Measurements from ENCODE around the gene SORCS3.

The SORCS3 gene

GRCh38 chr10:105112862-105113261, 471.8 kb downstream of the SORCS3 start:
- DNase-seq (ENCODE audit: low read depth), result no peak

- no peak for DNase-seq (ENCODE audit: low read depth)
These were observed 472.6 kb downstream of the SORCS3 start for GRCh38 chr10:105113666-105114065.

GRCh38 chr10:105121743-105122142, 480.7 kb downstream of the SORCS3 start:
- DNase-seq (ENCODE audit: low read depth), result no peak

- DNase-seq (ENCODE audit: low read depth), result no peak
These were observed 487.0 kb downstream of the SORCS3 start for GRCh38 chr10:105128111-105128510.

GRCh38 chr10:105138358-105138757, 497.3 kb downstream of the SORCS3 start:
- no peak for DNase-seq (ENCODE audit: low read depth)

- no peak for DNase-seq (ENCODE audit: low read depth)
These were observed 498.3 kb downstream of the SORCS3 start for GRCh38 chr10:105139363-105139896.

DNA sequence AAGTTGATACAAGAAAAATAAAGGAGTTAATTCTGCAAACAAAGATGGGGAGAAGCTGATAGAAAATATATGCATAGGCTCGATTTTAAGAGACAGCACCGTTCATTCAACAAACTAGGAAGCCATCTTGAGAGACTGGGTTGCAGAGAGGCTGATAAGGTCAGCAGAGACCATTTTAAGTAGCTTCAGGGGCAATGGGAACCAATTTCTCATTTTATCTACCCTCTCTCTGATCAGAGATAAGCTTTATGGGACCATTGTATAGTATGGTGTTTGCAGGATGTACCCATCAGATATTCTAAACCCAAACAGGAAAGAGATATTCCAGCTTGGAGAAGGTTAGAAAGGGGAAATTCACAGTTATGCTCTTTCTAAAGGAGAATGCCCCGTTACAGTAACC, 499.5 kb downstream of the SORCS3 start:
- no peak for DNase-seq (ENCODE audit: low read depth)

GRCh38 chr10:105145711-105146110, 504.6 kb downstream of the SORCS3 start:
- no peak for DNase-seq (ENCODE audit: low read depth)

DNA sequence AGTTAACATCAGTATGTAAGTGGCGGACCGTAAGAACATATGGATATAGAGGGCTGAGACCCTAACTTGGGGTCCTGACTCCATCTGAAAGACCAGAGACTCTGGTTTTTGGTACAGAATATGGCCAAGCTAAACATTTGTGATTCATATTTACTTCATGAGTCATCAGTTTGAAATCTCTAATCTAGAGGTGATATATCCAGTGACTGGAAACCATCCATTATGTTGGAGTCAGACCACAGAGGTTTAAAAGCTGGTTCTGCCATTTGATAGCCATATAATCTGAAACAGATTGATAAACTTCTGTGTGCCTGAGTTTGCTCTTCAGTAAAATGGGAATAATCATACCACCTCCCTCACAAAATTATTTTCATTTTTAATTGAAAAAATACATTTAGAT, 505.3 kb downstream of the SORCS3 start:
- DNase-seq (ENCODE audit: low read depth), result no peak

- no peak for DNase-seq (ENCODE audit: low read depth)
These were observed 507.4 kb downstream of the SORCS3 start for GRCh38 chr10:105148456-105148855.

GRCh38 chr10:105148921-105149320, 507.8 kb downstream of the SORCS3 start:
- peak; percentile 20 for DNase-seq (ENCODE audit: low read depth)

- DNase-seq (ENCODE audit: low read depth), result peak; percentile 69
These were observed 508.3 kb downstream of the SORCS3 start for GRCh38 chr10:105149371-105149891.

DNA sequence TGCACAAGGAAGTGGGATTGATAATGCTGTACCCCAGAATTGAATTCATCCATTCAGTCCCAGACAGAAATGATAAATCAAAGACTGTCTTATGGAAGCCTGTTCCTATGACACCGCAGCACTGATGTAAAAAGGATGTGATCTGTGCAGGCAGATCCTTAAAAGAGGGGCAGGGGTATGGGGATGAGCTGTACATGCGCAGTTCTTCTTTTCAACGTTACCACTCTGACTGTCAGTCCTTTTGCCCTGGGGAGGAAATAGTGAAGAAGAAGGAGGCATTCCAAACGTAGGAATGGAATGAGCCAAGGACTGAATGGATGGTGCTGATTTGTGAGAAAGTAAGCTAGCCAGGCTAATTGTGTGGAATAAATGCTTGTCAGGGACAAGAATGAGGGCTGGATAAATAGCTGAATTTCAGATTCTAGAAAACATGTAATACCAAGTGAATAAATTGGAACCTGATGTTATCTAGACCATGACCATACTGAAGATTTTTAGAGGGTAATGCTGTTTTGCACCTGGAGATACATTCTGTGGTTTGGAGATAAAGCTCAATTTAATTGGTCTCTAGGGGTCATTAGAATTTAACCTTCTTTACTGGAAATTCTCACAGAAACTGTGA, 509.3 kb downstream of the SORCS3 start:
- no peak for DNase-seq (ENCODE audit: low read depth)

GRCh38 chr10:105154736-105155135, 513.6 kb downstream of the SORCS3 start:
- DNase-seq (ENCODE audit: low read depth), result no peak

DNA sequence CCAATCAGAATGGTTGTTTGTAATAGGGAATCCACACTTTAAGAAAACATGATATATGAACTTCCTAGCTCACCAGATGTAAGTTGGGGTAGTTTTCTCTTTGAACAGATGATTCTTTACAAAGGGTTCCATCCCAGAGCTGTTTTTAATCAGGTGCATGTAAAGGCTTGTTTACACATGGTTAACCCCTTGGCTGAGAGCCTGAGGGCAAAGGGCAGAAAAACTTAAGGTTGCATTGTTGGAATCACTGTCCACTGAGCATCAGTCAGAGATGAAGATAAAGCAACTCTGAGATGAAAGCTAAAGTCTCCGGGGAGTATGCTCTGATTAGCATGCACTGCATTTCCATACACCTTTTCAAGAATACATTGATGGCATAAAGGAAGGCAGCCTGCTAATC, 518.2 kb downstream of the SORCS3 start:
- DNase-seq (ENCODE audit: low read depth), result no peak

DNA sequence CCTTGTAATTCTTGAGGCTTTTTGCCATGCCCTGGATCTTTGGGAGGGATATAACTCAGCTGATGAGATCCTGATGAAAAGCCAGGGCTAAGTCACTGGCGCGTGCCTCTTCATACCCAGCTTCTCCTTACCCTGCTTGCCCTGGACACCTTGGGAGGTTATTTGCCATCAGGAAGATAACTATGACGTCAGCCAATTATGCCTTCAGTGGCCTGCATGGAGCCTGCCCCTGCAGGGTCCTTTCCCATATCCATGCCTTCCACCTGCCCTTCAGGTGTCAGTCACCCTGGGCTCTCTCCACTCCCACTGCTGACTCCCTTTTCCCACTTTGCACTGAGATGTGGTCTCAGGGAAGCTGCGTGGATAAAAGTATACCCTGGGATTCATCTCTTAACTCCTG, 520.1 kb downstream of the SORCS3 start:
- no peak for DNase-seq (ENCODE audit: low read depth)

- no peak for DNase-seq (ENCODE audit: low read depth)
These were observed 520.7 kb downstream of the SORCS3 start for GRCh38 chr10:105161767-105162166.

DNA sequence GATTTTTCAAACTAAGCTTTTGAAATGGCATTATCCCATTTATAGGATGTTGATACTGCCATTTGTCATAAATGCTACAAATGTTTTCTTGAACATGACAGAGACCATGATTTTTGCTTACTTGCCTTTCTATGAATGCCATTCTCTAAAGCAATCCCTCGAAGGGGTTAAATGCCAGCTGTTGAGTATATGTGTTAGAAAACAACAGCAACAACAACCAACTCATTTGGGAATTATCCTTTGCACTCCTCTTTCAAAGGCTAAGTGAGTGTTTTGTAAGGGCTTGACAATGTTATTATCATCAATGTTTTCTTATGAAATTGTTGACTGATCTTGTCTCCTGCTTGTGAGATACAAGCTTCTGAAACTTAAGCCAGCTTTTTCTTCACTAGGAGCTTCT, 529.4 kb downstream of the SORCS3 start:
- no peak for DNase-seq (ENCODE audit: low read depth)

DNA sequence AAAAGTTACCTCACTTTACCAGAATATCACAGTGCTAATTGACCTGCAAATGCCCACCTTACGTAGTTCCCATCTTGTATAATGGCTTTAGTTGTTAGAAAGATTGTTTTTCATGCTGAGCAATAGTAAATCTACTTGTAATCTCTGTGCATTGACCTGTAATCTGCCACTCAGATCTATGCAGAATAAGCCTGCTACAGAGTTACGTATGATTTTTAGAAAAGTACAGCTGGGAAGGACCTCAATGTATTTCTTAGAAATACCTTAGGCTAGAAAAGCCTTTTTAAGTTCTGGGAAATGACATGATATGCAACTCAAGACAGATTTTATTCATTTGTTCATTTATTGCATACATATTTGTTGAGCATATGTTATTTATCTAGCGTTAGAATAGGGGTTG, 530.9 kb downstream of the SORCS3 start:
- no peak for DNase-seq (ENCODE audit: low read depth)

GRCh38 chr10:105181626-105182025, 540.5 kb downstream of the SORCS3 start:
- no peak for DNase-seq (ENCODE audit: low read depth)

GRCh38 chr10:105183536-105183935, 542.4 kb downstream of the SORCS3 start:
- no peak for DNase-seq (ENCODE audit: low read depth)

DNA sequence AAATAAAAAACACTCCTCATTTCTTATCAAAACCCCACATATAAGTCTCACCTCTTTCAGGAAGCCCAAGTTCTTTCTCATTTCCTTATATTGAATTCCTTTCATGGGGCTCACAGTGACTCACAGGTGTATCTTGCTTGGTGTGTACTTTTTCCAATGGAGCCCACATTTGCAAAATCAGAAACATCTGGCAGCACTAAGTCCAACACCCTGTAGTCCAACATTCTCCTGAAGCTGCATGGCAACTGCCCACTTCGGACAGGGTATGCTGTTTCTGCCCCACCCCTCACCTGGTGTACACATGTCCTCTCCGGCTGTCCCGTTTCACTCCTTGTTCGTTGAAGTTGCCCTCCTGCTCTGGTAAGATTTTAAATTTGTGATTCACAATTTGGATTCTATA, 544.1 kb downstream of the SORCS3 start:
- no peak for DNase-seq (ENCODE audit: low read depth)

- peak; percentile 47 for DNase-seq (ENCODE audit: low read depth)
These were observed 546.2 kb downstream of the SORCS3 start for GRCh38 chr10:105187243-105187642.
